GM18508 (cell line): ENCODE measurements around the gene CPB2.
A peak's percentile ranks its signal among the peaks of the same experiment; 100 is the strongest.

Experiments
- ATAC-seq: cut with Tn5 transposase; IDR thresholded peaks from one replicate; pipeline ENCODE4 v1.9.1; 2021; ENCODE audit warnings: moderate number of reproducible peaks; ENCODE audit not compliant: insufficient read depth, unreplicated experiment

Gene CPB2

DNA sequence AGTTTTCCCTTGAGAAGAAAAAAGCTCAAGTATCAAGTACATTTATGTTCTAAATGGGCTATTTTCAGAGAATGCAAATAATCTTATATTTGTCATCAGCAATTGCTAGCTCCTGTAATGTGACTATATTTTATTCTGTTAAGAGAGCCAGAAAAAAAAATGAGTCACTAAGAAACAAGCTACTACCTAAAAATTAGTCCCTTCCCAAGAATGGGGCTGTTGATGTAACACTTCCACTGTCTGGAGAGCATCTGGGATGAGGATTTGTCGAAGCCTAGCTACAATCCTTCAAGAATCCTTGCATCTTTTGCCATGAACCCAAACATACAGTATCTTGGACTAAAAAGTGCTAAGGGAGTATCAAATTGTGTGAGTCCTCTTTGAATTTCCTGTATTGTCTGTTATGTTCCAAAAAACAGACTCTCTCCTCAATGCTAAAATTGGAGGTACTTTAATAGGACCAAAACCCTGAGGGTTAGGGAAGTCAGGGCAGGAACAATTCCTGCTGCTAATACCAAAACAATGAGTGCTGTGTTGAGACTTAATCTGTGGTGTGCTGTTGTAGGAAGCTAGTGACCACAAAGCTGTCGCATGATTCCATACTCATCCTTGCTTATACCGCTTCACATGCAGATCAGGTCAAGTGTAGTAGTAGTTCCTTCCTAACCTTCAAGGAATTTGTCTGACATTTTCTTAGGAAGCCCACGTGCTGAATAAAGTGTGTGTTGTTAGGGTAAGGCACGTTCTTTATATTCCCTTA lies 47.4 kb downstream of the CPB2 start:
- ATAC-seq: no peak

- no peak for ATAC-seq
Observed at GRCh38 chr13:46053162-46054012, 51.4 kb downstream of the CPB2 start.

DNA sequence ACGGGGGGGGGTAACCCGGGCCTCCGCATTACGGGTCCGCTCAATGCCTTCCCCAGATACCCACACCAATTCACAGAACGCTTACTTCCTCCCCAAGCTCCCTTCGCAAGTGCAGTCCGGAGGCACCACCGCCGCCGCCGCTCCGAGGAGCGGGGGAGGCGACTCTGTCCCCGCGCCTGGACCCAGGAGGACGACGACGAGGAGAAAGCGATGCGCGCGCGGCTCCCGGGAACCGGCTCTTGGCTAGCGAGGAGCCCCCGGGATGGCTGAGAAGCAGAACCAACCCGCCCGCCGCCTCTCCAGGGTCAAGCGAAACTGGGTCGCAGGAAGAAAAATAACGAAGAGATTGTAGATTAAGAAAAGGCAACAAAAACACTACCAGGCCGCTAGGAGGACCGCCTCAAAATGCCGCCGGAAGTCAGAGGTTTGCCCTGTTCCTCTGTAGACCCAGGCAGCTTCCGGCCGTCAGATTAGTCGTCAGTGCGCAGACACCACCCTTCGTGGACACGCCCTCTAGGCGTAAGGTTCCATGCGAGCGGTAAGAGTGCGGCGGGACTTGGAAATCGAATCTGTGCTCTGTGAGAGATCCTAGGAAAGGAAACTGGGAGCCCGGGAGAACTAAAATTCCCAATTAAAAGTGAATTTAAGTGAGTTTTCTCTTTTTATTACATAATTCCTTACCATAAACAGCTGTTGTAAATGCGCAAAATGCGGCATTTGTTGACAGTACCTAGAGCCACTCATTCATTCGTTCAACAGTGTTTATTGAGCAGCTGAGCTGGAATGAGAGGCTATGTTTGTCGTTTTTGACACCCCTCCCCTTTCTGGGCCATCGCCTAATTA lies 52.3 kb downstream of the CPB2 start, which contains the start of gene ZC3H13:
Gene ZC3H13 (minus strand): TSS at position 428 of the 843 bp plus-strand sequence. CDS start 7,239 bp downstream, outside the sequence.
- peak; percentile 96 for ATAC-seq

- peak; percentile 14 for ATAC-seq
Observed at GRCh38 chr13:46051968-46052318, 52.9 kb downstream of the CPB2 start.

DNA sequence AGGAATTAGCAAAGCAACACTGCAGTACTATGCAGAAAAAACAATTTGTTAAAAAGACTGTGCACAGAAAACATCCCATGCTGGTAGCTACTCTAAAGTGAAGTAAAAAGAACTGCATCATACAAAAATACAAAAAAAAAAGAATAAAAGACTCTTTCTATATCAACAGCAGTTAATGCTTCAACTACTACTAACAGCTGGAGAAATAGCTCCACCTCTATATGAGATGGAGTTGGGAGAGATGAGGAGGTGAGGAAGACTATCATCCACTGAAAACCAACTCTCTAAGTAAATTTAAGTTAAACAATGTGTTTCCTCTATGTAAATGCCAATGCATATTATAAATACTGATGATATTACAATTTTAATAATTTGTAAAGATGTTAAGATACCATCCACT lies 54.1 kb downstream of the CPB2 start:
- no peak for ATAC-seq

GRCh38 chr13:46045424-46045823 lies 59.4 kb downstream of the CPB2 start:
- ATAC-seq: no peak

- no peak for ATAC-seq
Observed at GRCh38 chr13:46043647-46044046, 61.2 kb downstream of the CPB2 start.

DNA sequence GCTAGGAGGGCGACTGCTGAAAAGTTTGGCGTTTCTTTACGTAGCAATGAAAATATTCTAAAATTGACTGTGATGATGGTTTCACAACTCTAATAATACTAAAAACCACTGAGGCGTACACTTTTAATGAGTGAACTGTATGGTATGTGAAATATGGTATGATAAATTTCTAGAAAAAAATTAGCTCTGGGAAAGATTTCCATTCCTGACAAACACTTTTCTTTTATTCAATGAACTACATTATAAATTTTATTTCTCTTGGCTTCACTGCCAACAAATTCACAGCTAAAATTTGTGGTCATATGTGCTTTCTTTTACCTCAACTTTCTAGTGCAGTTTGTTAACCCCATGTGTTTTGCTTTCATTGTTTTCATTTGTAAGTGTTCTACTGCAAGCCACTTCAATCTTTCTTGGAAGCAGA lies 63.4 kb downstream of the CPB2 start:
- ATAC-seq: no peak

- no peak for ATAC-seq
Observed at GRCh38 chr13:46040763-46041162, 64.1 kb downstream of the CPB2 start.

DNA sequence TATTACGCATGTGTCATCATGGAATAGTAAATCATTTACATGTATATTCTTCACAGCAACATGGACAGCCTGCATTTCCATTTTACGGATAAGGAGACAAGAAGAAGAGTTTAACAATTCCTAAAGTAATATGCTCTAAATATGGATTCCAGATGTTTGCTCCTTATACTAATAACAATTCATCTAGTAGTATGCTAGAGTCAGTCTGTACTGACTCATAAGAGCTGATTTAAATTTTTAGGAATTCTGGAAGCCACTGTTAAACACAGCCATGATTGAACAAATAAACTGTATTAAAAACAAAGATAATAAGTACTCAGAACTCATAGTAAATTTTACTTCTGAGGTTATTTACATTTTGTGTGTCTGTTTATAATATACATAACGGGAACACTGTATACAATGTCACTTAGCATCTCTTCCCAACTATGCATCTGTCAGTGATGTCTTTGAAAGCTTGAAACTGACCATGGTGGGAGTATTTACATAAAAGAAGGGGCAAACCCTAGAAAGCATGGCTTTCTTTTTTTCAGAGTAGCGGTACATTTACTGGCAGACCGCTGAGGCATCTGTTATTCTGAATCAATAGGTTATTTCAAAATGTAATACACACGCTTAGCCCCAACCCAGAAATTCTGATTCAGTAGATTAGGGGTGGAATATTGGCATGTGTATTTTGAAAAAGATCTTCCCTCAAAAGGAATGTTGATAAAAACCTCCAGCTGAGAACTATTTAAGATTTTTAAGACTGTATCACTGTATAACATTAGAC lies 65.2 kb downstream of the CPB2 start:
- no peak for ATAC-seq

- no peak for ATAC-seq
Observed at GRCh38 chr13:46038296-46038695, 66.5 kb downstream of the CPB2 start.

DNA sequence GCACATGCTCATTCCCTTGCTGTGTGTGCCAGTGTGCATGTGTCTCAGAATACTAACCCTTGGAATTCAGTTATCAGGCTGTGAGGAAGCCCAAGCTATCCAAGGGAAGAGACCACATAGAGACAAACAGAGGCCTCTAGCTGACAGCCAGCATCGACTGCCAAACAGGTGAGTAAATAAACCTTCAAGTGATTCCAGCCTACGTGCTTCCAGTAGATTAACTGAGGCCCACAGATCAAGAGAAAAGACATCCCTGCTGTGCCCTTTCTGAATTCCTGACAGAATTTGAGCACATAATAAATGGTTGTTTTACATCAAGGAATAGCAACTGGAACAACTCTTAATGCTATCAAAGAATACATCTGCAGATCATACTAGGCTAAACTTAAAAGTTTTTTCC lies 69.8 kb downstream of the CPB2 start:
- ATAC-seq: no peak

- no peak for ATAC-seq
Observed at GRCh38 chr13:46032341-46032740, 72.5 kb downstream of the CPB2 start.

GRCh38 chr13:46031581-46032263 lies 73.1 kb downstream of the CPB2 start:
- ATAC-seq: no peak

GRCh38 chr13:46025157-46025556 lies 79.7 kb downstream of the CPB2 start:
- ATAC-seq: no peak

DNA sequence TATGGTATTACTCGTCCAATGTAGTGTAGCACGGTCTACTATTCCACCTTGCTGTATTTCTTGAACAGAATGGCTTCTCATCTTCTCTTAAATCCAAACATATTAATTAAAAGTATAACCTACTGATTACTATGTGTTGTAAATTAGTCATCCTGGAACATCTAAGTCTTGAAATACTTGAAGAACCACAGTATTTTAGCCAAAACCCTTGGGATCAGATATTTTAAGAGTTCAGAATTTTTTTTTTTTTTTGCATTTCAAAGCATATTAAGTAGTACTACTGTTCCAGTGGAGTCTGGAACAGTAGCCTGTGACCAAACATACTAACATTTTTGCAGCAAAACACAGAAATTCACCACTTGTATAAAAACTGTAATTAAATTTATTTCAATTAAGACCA lies 82.4 kb downstream of the CPB2 start:
- no peak for ATAC-seq

GRCh38 chr13:46016216-46016615 lies 88.6 kb downstream of the CPB2 start:
- ATAC-seq: no peak

DNA sequence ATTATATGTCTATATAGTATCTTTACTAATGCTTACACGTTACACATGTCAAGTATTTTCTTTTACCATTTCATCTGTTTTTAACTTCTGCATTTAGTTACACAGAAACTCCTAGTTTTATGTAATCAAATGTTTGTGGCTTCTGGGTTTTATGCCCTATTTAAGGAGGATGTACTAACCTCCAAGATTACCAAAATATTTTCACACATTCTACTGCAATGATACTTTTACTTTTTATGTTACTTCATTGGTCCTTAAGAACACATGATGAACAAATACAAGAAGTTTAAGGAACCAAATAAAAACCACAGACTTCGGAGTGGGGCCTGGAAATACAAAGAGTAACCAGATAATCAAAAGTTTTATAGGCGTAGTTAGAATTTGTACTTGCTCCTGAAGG lies 89.5 kb downstream of the CPB2 start:
- ATAC-seq: no peak

GRCh38 chr13:46012404-46012803 lies 92.4 kb downstream of the CPB2 start:
- ATAC-seq: no peak
